ENCODE results near the gene CTSC. TPM values are rescaled to one million over a fixed set of nuclear protein-coding genes. Genes with fewer than 3 reads are reported as not detected.

CTSC gene
- total RNA-seq, 1 donor from 2014 or later = 164 TPM

DNA sequence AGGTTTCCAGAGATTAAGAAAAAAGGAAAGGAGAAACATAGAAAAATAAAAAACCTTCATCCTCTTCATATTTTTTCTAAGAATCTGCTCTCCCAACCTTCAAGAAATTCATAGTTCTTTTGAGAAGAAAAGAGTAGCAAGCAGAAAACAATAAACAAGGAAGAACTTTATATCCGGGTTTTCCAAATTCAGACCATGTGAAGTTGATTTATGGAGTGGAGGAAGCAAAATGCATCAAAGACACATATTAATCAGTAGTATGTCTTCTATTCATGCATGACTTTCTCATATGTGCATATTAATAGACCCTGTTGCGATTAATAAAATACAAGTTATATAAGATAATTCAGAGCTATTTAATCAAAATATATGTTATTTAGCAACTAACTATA, 20.5 kb upstream of the CTSC start:
- intact Hi-C loops (cut with DNase I) = no loop called here
- DNase-seq (ENCODE audit: low spot score in 2 of 2) = no peak
- no peaks in the 10 kb centered on the region for H3K4me1 ChIP-seq
- H3K27ac ChIP-seq = no peak overlapping the region
- H3K4me3 ChIP-seq = no peak overlapping the region
- TF ChIP-seq, protein P1, sequence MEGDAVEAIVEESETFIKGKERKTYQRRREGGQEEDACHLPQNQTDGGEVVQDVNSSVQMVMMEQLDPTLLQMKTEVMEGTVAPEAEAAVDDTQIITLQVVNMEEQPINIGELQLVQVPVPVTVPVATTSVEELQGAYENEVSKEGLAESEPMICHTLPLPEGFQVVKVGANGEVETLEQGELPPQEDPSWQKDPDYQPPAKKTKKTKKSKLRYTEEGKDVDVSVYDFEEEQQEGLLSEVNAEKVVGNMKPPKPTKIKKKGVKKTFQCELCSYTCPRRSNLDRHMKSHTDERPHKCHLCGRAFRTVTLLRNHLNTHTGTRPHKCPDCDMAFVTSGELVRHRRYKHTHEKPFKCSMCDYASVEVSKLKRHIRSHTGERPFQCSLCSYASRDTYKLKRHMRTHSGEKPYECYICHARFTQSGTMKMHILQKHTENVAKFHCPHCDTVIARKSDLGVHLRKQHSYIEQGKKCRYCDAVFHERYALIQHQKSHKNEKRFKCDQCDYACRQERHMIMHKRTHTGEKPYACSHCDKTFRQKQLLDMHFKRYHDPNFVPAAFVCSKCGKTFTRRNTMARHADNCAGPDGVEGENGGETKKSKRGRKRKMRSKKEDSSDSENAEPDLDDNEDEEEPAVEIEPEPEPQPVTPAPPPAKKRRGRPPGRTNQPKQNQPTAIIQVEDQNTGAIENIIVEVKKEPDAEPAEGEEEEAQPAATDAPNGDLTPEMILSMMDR (IDR thresholded peaks at IDR 0.05) = no peak
- no peaks in the 10 kb centered on the region for H3K36me3 ChIP-seq
- no peaks in the 10 kb centered on the region for H3K27me3 ChIP-seq
- H3K9me3 ChIP-seq = no peaks in the 10 kb centered on the region

GRCh38 chr11:88357323-88358039, 19.9 kb upstream of the CTSC start:
- H3K27me3 ChIP-seq = no peaks in the 10 kb centered on the region
- H3K9me3 ChIP-seq = no peaks in the 10 kb centered on the region
- H3K27ac ChIP-seq = no peak overlapping the region
- no peaks in the 10 kb centered on the region for H3K36me3 ChIP-seq
- intact Hi-C loops (cut with DNase I) = no loop called here
- no peaks in the 10 kb centered on the region for H3K4me1 ChIP-seq
- TF ChIP-seq, protein P1 (IDR thresholded peaks at IDR 0.05) = no peak
- DNase-seq (ENCODE audit: low spot score in 2 of 2) = no peak
- no peak overlapping the region for H3K4me3 ChIP-seq

DNA sequence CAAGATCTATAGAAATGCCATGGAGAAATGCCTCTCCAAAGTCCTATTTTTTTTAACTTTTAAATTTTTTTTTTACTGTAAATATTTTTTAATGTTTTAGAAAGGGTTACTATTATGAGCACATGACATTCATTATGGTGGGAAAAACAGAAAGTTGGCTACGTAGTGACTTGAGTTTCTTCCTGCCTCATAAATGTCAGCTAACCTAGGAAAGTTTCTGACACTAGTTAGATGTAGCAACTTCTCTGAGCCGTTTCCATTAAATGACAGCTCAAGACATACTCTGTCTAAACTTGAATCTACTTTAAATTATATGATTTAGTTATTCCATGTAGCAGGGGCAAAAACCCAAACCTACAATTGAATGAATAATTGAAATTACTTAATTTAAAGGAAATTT, 18.4 kb upstream of the CTSC start:
- no peak overlapping the region for H3K4me3 ChIP-seq
- no peak overlapping the region for H3K27ac ChIP-seq
- no peaks in the 10 kb centered on the region for H3K4me1 ChIP-seq
- no peaks in the 10 kb centered on the region for H3K27me3 ChIP-seq
- H3K36me3 ChIP-seq = no peaks in the 10 kb centered on the region
- intact Hi-C loops (cut with DNase I) = no loop called here
- no peak for DNase-seq (ENCODE audit: low spot score in 2 of 2)
- TF ChIP-seq, protein P1 (IDR thresholded peaks at IDR 0.05) = no peak
- no peaks in the 10 kb centered on the region for H3K9me3 ChIP-seq

DNA sequence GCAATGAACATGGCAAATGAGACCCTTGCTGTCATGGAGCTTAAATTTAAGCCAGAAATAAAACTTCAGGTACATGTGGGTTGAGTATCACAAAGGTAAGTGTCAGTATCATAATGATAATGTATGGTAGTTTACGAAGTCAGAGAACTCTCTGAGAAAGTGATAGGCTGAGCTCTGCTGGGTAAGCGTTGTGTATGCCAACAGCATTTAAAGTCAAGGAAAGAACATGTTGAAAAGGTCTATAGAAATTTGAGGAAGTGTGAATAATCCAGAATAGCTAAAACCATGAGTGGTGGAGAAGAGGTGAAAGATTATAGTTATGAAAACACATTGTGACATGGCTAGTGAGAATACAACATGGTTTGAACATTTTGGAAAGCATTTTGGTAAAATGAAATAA, 17.4 kb upstream of the CTSC start:
- no peaks in the 10 kb centered on the region for H3K4me1 ChIP-seq
- intact Hi-C loops (cut with DNase I) = no loop called here
- H3K27ac ChIP-seq = no peak overlapping the region
- no peaks in the 10 kb centered on the region for H3K36me3 ChIP-seq
- no peak for DNase-seq (ENCODE audit: low spot score in 2 of 2)
- no peaks in the 10 kb centered on the region for H3K9me3 ChIP-seq
- TF ChIP-seq, protein P1 (IDR thresholded peaks at IDR 0.05) = no peak
- H3K4me3 ChIP-seq = no peak overlapping the region
- no peaks in the 10 kb centered on the region for H3K27me3 ChIP-seq

DNA sequence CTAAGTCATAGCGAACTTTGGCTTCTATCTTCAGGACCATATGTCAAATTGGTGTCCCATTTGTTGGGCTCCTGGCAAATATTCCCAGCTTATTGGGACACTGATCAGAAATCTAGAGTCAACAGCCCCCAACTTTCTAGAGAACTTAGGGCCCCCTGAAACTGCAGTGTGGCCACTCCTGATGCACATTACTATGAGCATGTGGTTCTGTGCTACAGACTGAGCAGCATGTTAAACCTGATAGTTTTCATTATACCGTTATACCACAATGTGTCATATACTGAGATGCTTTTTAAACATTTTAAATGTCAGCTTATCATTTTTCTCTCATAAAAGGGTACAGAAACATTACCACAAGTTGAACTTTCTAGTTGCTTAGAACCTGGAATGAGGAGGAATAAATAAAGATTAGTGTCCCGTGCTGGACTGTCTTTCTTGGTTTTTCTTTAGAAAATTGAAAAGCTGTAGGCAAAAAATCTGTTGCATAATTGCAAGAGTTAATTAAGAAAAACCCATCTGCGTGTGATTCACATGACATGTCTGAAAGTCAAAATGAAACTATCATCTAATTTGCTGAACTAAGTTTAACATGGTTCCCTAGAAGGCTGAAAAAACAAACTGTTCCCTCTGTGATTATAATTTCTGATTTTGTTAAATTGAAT, 16.4 kb upstream of the CTSC start:
- TF ChIP-seq, protein P1 (IDR thresholded peaks at IDR 0.05) = no peak
- H3K4me1 ChIP-seq = no peaks in the 10 kb centered on the region
- H3K36me3 ChIP-seq = no peaks in the 10 kb centered on the region
- no peaks in the 10 kb centered on the region for H3K27me3 ChIP-seq
- H3K4me3 ChIP-seq = no peak overlapping the region
- intact Hi-C loops (cut with DNase I) = no loop called here
- no peaks in the 10 kb centered on the region for H3K9me3 ChIP-seq
- DNase-seq (ENCODE audit: low spot score in 2 of 2) = no peak
- H3K27ac ChIP-seq = no peak overlapping the region

All from ascending aorta (tissue), 2 donors.